ENCODE measurements around the gene MAN1A1.

Gene MAN1A1

DNA sequence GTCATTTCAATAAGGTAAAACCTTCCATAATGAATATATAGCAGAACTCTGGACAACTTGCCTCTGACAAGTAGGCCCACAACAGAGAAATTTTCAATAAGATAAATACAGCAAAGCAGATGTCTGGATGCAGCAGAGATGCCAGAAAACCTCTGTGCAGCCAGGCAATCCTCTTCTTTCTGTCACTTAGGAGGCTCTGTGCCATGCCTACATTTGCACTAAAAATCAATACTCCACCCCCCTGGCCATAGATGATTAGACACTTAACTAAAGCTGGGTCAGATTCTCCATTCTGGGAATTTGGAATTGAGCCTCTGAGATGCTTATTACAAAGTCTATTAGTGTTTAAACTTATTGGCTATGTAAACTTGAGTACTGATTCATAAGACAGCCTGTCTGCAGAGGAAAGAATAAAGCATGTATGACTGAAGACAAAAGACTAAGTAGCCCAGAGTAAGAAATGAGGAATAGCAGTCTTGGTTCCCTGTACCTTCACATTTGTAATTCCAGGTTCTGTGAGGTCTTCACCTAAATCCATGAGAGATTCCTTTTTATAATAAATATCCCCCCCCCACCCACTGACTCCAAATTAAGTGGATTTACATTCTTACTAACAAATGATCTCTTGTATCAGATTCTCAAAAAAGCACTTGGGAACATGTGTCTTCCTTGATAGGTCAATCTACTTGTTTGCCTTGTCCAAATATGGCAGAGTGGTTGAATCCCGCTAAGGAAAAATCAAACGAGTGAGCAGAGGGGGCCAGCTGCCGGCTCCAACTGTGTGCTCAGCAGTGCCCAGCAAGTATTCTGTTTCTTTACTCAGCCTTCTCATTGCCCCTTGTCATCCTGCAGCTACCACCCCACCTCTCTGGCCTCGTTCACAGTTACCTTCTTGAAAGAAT lies 20.4 kb downstream of the MAN1A1 start:
- TF ChIP-seq, protein P1, sequence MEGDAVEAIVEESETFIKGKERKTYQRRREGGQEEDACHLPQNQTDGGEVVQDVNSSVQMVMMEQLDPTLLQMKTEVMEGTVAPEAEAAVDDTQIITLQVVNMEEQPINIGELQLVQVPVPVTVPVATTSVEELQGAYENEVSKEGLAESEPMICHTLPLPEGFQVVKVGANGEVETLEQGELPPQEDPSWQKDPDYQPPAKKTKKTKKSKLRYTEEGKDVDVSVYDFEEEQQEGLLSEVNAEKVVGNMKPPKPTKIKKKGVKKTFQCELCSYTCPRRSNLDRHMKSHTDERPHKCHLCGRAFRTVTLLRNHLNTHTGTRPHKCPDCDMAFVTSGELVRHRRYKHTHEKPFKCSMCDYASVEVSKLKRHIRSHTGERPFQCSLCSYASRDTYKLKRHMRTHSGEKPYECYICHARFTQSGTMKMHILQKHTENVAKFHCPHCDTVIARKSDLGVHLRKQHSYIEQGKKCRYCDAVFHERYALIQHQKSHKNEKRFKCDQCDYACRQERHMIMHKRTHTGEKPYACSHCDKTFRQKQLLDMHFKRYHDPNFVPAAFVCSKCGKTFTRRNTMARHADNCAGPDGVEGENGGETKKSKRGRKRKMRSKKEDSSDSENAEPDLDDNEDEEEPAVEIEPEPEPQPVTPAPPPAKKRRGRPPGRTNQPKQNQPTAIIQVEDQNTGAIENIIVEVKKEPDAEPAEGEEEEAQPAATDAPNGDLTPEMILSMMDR (IDR thresholded peaks at IDR 0.05; ENCODE audit: borderline replicate concordance, control extremely low read depth, extremely low read depth, insufficient read depth, missing control alignments): no peak
- DNase-seq (ENCODE audit: low spot score): no peak
- in situ Hi-C loops (cut with MboI; ENCODE audit: low sequenced_read_pairs, unreplicated experiment): no loop called here

DNA sequence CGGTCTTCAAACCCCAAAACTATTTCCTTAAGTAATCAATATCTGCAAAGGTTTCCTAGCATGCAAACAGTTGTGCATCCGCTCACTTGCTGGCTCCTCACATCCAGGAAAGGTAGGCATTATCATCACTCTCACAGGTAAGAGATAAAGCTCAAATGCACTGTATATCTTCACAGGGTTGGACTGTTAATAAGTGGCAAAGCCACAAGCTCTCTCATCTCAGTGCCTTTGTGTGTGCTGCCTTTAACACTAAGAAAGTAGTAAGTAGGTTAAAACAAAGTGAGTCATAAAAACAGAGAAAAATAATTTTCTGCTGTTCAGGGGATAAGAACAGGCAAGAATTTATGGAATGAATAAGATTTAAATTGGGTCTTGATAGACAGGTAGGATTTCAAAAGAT lies 21.3 kb downstream of the MAN1A1 start:
- no peak for DNase-seq (ENCODE audit: low spot score)
- in situ Hi-C loops (cut with MboI; ENCODE audit: low sequenced_read_pairs, unreplicated experiment): no loop called here
- TF ChIP-seq, protein P1 (IDR thresholded peaks at IDR 0.05; ENCODE audit: borderline replicate concordance, control extremely low read depth, extremely low read depth, insufficient read depth, missing control alignments): no peak

DNA sequence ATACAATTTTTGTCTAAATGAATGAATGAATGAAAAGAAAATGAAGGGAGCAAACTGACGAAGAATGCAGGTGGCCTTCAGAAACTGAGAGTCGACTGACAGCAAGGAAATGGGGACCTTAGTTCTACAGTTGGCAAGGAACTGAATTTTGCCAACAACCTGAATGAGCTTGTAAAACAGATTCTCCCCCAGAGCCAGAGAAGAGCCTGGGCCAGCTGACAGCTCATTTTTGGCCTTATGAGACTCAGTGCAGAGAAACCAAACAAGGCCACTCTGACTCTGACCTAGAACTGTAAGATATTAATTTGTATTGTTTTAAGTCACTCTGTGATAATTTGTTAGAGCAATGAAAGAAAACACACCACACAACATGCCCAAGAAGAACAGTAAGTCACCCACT lies 21.8 kb downstream of the MAN1A1 start:
- in situ Hi-C loops (cut with MboI; ENCODE audit: low sequenced_read_pairs, unreplicated experiment): no loop called here
- TF ChIP-seq, protein P1 (IDR thresholded peaks at IDR 0.05; ENCODE audit: borderline replicate concordance, control extremely low read depth, extremely low read depth, insufficient read depth, missing control alignments): no peak
- DNase-seq (ENCODE audit: low spot score): no peak

DNA sequence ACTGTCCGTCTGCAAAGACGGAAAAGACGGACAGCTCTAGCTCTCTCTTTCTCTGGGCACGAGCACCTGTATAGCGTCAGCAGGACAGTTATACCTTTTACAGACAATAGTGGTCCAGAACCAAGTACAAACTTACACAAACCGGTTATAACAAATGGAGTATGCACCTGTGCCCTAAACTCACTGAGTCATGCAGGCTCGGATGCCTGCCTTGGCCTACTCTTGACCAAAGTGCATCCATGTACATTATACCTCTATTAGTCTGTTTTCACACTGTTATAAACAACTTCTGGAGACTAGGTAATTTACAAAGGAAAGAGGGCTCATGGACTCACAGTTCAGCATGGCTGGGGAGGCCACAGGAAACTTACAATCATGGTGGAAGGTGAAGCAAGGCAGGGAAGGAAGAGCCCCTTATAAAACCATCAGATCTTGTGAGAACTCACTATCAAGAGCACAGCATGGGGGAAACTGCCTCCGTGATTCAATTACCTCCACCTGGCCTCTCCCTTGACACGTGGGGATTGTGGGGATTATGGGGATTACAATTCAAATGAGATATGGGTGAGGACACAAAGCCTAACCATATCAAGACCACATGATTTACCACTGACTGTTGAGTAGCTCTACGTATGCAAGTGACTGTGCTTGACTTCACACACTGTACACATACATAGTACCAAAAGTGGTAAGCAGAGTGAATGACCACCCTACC lies 23.1 kb downstream of the MAN1A1 start:
- in situ Hi-C loops (cut with MboI; ENCODE audit: low sequenced_read_pairs, unreplicated experiment): no loop called here
- no peak for DNase-seq (ENCODE audit: low spot score)

DNA sequence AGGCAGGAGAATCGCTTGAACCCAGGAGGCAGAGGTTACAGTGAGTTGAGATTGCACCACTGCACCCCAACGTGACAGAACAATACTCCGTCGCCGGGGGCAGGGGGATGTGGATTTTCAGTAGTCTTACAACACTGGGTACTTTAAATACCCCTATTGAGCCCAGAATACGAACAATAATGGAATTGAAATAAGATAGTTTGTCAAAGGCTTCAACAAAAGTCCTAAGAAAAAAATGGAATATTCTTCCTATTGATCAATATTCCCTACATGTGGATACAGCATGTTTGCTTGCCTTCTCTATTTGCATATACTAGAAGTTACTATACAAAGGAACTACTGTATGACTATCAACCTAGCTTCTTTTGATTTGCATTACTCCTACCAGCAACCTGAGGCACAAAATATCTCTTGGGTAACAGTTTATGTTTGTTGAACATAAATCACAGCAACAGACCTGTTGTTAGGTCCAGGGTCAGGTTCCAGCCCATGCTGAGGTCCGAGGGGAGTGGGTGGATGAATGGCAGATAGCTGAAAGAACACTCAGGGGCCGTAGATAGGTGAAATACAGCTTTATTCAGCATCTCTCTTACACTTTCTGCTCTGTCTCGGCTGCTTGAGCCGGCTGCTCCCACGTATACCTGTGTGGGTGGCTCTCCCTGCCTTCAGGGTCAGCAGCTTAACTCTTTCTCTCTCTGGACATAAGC lies 23.8 kb downstream of the MAN1A1 start:
- in situ Hi-C loops (cut with MboI; ENCODE audit: low sequenced_read_pairs, unreplicated experiment): no loop called here
- TF ChIP-seq, protein P1 (IDR thresholded peaks at IDR 0.05; ENCODE audit: borderline replicate concordance, control extremely low read depth, extremely low read depth, insufficient read depth, missing control alignments): no peak
- DNase-seq (ENCODE audit: low spot score): no peak

More for the DNA sequence above, 23.1 kb downstream of the MAN1A1 start:
- TF ChIP-seq, protein P1 (IDR thresholded peaks at IDR 0.05; ENCODE audit: borderline replicate concordance, control extremely low read depth, extremely low read depth, insufficient read depth, missing control alignments): no peak

DNA sequence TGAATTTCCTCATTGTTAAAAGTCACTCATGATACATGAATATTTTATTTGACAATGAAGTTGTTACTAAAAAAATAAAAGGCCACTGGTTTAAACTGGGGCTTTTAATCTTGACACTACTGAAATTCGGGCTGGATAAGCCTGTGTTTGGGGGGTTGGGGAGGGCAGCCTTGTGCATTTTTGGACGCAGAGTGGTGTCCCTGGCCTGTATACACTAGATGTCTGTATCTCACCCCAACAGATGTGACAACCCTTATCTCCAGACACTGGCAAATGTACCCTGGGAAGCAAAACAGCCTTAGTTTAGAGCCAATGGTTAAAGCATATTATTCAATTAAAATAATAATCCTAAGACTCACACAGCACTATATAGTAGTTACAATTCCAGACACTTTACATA lies 24.8 kb downstream of the MAN1A1 start:
- TF ChIP-seq, protein P1 (IDR thresholded peaks at IDR 0.05; ENCODE audit: borderline replicate concordance, control extremely low read depth, extremely low read depth, insufficient read depth, missing control alignments): no peak
- no peak for DNase-seq (ENCODE audit: low spot score)
- in situ Hi-C loops (cut with MboI; ENCODE audit: low sequenced_read_pairs, unreplicated experiment): no loop called here

Measured in GM13976 (cell line).